Skeletal muscle tissue (tissue), 4 donors: ENCODE results near the gene DTX3. TPM values are rescaled to one million over a fixed set of nuclear protein-coding genes. Genes with fewer than 3 reads are reported as not detected.
"Not testable (repeated sequence)": the region's sequence is repeated elsewhere in the genome, so short reads cannot be mapped to it uniquely, and the experiment has no call there.

Experiments used
- H3K27ac ChIP-seq: one replicate; pipeline ENCODE4 v1.7.0; 2013; ENCODE audit warnings: mild to moderate bottlenecking, low read depth, low read length, inconsistent platforms
- H3K27me3 ChIP-seq, 3 donors: one replicate each; pipeline ENCODE4 v1.7.0; 2013; ENCODE audit warnings: low read length in 3 of 3; ENCODE audit not compliant: control insufficient read depth in 3 of 3, insufficient read depth in 3 of 3
- H3K36me3 ChIP-seq, 3 donors: one replicate each; pipeline ENCODE4 v1.7.0; 2013; ENCODE audit warnings: low read length in 3 of 3; ENCODE audit not compliant: control insufficient read depth in 3 of 3, insufficient read depth in 3 of 3
- H3K4me1 ChIP-seq, 3 donors: one replicate each; pipeline ENCODE4 v1.7.0; 2013; ENCODE audit warnings: low read length in 3 of 3, mild to moderate bottlenecking in 3 of 3; ENCODE audit not compliant: control insufficient read depth in 3 of 3, insufficient read depth in 3 of 3
- H3K4me3 ChIP-seq, 3 donors: one replicate each; pipeline ENCODE4 v1.7.0; 2013; ENCODE audit warnings: low read length in 3 of 3
- H3K9ac ChIP-seq, 3 donors: one replicate each; pipeline ENCODE4 v1.7.0; 2013; ENCODE audit warnings: low read length in 3 of 3, mild to moderate bottlenecking in 3 of 3, moderate library complexity in 2 of 3, low read depth in 1 of 3
- H3K9me3 ChIP-seq, 3 donors: one replicate each; pipeline ENCODE4 v1.7.0; 2013; ENCODE audit warnings: low read length in 3 of 3; ENCODE audit not compliant: control insufficient read depth in 3 of 3
- total RNA-seq: library from RNA; depleted of rRNA; stranded (reverse); fragments of >200 nt; gene quantifications from one replicate; pipeline ENCODE4 v1.2.3, GENCODE V29; 2014
- donor health status: Osteomylitis.

Gene DTX3
- 7.8 TPM for total RNA-seq

- H3K4me3 ChIP-seq, result peak within 1 kb of the TSS; percentile 63 to 75 (median 73)
- H3K36me3 ChIP-seq, result peaks cover 12 to 29% (median 17%) of the 10 kb centered on the region in 3 donors
- H3K27ac ChIP-seq, result peak within 1 kb of the TSS; percentile 77
- peaks cover 16 to 31% (median 26%) of the 10 kb centered on the region in 3 donors for H3K27me3 ChIP-seq
- H3K9ac ChIP-seq, result peak within 1 kb of the TSS; percentile 59 to 75 (median 70)
- peaks cover 12 to 20% (median 18%) of the 10 kb centered on the region in 3 donors for H3K4me1 ChIP-seq
- no peaks in the 10 kb centered on the region for H3K9me3 ChIP-seq
Measured at GRCh38 chr12:57604454-57604991, at the start of gene DTX3. TSS of gene DTX3 (plus strand) at chr12:57604824. CDS start at chr12:57606518, 1,694 bp downstream.

GRCh38 chr12:57554897-57555296 is 49.7 kb upstream of the DTX3 start:
- H3K9ac ChIP-seq, result no peak overlapping the region
- peaks cover 16 to 26% (median 19%) of the 10 kb centered on the region in 3 donors for H3K27me3 ChIP-seq
- no peaks in the 10 kb centered on the region for H3K36me3 ChIP-seq
- peaks cover 3% of the 10 kb centered on the region in 3 donors for H3K4me1 ChIP-seq
- no peak overlapping the region for H3K4me3 ChIP-seq
- H3K9me3 ChIP-seq, result no peaks in the 10 kb centered on the region
- H3K27ac ChIP-seq, result no peak overlapping the region

- H3K4me1 ChIP-seq, result no peaks in the 10 kb centered on the region
- no peak overlapping the region for H3K4me3 ChIP-seq
- no peak overlapping the region for H3K27ac ChIP-seq
- H3K36me3 ChIP-seq, result no peaks in the 10 kb centered on the region
- H3K9me3 ChIP-seq, result no peaks in the 10 kb centered on the region
- peaks cover 0 to 8% (median 4%) of the 10 kb centered on the region in 3 donors for H3K27me3 ChIP-seq
- H3K9ac ChIP-seq, result no peak overlapping the region
Measured at GRCh38 chr12:57558864-57559263, 45.8 kb upstream of the DTX3 start.

- Histone ChIP-seq H3K27me3 (peaks cover 0 to 10% (median 9%) of the 10 kb centered on the region in 3 donors), H3K36me3 (no peaks in the 10 kb centered on the region), H3K9me3 (no peaks in the 10 kb centered on the region), H3K27ac (no peak overlapping the region), H3K9ac (no peak overlapping the region), H3K4me3 (no peak overlapping the region), H3K4me1 (no peaks in the 10 kb centered on the region)
Measured at GRCh38 chr12:57560516-57560915, 44.1 kb upstream of the DTX3 start.

- not testable (repeated sequence) for H3K9ac ChIP-seq, H3K4me1 ChIP-seq, H3K27ac ChIP-seq, H3K9me3 ChIP-seq, H3K36me3 ChIP-seq, H3K27me3 ChIP-seq, H3K4me3 ChIP-seq
Measured at GRCh38 chr12:57561117-57561516, 43.5 kb upstream of the DTX3 start.

- no peak overlapping the region for H3K9ac ChIP-seq
- H3K27me3 ChIP-seq, result peaks cover 0 to 10% (median 9%) of the 10 kb centered on the region in 3 donors
- no peaks in the 10 kb centered on the region for H3K36me3 ChIP-seq
- H3K9me3 ChIP-seq, result no peaks in the 10 kb centered on the region
- no peak overlapping the region for H3K27ac ChIP-seq
- no peaks in the 10 kb centered on the region for H3K4me1 ChIP-seq
- no peak overlapping the region for H3K4me3 ChIP-seq
Measured at GRCh38 chr12:57563358-57563757, 41.3 kb upstream of the DTX3 start.

GRCh38 chr12:57564178-57564740 is 40.4 kb upstream of the DTX3 start:
- H3K36me3 ChIP-seq, result no peaks in the 10 kb centered on the region
- no peaks in the 10 kb centered on the region for H3K9me3 ChIP-seq
- H3K9ac ChIP-seq, result no peak overlapping the region
- no peak overlapping the region for H3K4me3 ChIP-seq
- H3K27me3 ChIP-seq, result peaks cover 7 to 16% (median 12%) of the 10 kb centered on the region in 3 donors
- H3K27ac ChIP-seq, result no peak overlapping the region
- no peaks in the 10 kb centered on the region for H3K4me1 ChIP-seq

- H3K27me3 ChIP-seq, result peaks cover 8 to 27% (median 12%) of the 10 kb centered on the region in 3 donors
- H3K27ac ChIP-seq, result no peak overlapping the region
Measured at GRCh38 chr12:57568838-57569237, 35.8 kb upstream of the DTX3 start.

GRCh38 chr12:57569858-57570257 is 34.8 kb upstream of the DTX3 start:
- H3K4me3 ChIP-seq, result no peak overlapping the region
- no peaks in the 10 kb centered on the region for H3K4me1 ChIP-seq
- H3K27ac ChIP-seq, result no peak overlapping the region
- H3K9me3 ChIP-seq, result no peaks in the 10 kb centered on the region
- H3K27me3 ChIP-seq, result peaks cover 3 to 22% (median 12%) of the 10 kb centered on the region in 3 donors
- H3K36me3 ChIP-seq, result no peaks in the 10 kb centered on the region
- no peak overlapping the region for H3K9ac ChIP-seq

More at GRCh38 chr12:57568838-57569237, 35.8 kb upstream of the DTX3 start:
- Histone ChIP-seq H3K9ac (no peak overlapping the region), H3K4me3 (no peak overlapping the region), H3K9me3 (no peaks in the 10 kb centered on the region), H3K36me3 (no peaks in the 10 kb centered on the region), H3K4me1 (no peaks in the 10 kb centered on the region)

- H3K4me3 ChIP-seq, H3K4me1 ChIP-seq, H3K9ac ChIP-seq, H3K27ac ChIP-seq, H3K36me3 ChIP-seq, H3K9me3 ChIP-seq: not testable (repeated sequence)
- peaks cover 3 to 22% (median 12%) of the 10 kb centered on the region in 3 donors for H3K27me3 ChIP-seq
Measured at GRCh38 chr12:57570438-57570837, 34.2 kb upstream of the DTX3 start.
